ENCODE measurements around the gene ALPK1. TPM values are rescaled to one million over a fixed set of nuclear protein-coding genes. Genes with fewer than 3 reads are reported as not detected.

The ALPK1 gene
- total RNA-seq (2021) = 0.17 and 0.50 TPM in 2 replicates
- long read RNA-seq, partial matches to known transcripts = 1 of 4 reads
- long read RNA-seq, other reads (novel, unspliced or antisense) = 3 of 4 reads

- Histone ChIP-seq H2BK5ac (ENCODE audit: insufficient read length, low read length) (no peak within 1 kb of the TSS), H2BK20ac (ENCODE audit: low read depth, low read length, poor library complexity, severe bottlenecking) (no peak within 1 kb of the TSS), H3K18ac (ENCODE audit: insufficient read length, low read depth, low read length) (no peak within 1 kb of the TSS), H2BK15ac (ENCODE audit: low read depth, low read length) (no peak within 1 kb of the TSS), H2AK5ac (ENCODE audit: insufficient read length, low read length) (no peak within 1 kb of the TSS), H3K23ac (ENCODE audit: insufficient read length, low read depth, low read length) (no peak within 1 kb of the TSS), H2AFZ (ENCODE audit: low read length) (no peak within 1 kb of the TSS), H3K4me1 (ENCODE audit: insufficient read depth, low read length) (no peaks in the 10 kb centered on the region), H3K4ac (ENCODE audit: low read depth, low read length) (no peak within 1 kb of the TSS), H3K79me1 (ENCODE audit: insufficient read depth, low read depth, low read length, poor library complexity, severe bottlenecking) (no peaks in the 10 kb centered on the region), H3K79me2 (ENCODE audit: insufficient read depth, low read length) (no peaks in the 10 kb centered on the region), H2BK120ac (ENCODE audit: low read depth, low read length, poor library complexity, severe bottlenecking) (no peak within 1 kb of the TSS), H3T11ph (ENCODE audit: low read length) (no peak within 1 kb of the TSS), H3K23me2 (ENCODE audit: insufficient read length, low read depth, low read length, poor library complexity, severe bottlenecking) (no peaks in the 10 kb centered on the region), H2BK12ac (ENCODE audit: insufficient read length, low read depth, low read length) (no peak within 1 kb of the TSS), H3K56ac (ENCODE audit: insufficient read length, low read depth, low read length) (no peak within 1 kb of the TSS), H3K27ac (ENCODE audit: insufficient read length, low read depth, low read length) (no peak within 1 kb of the TSS), H3K9ac (ENCODE audit: extremely low read depth, insufficient read length, low read length) (no peak within 1 kb of the TSS), H4K5ac (ENCODE audit: insufficient read length, low read depth, low read length) (no peak within 1 kb of the TSS), H3K14ac (ENCODE audit: insufficient read depth, low read length) (no peak within 1 kb of the TSS), H4K8ac (replicated peaks; ENCODE audit: insufficient read length, low read depth, low read length) (no peak within 1 kb of the TSS), H3K9me3 (ENCODE audit: control insufficient read depth, low read depth, low read length) (no peaks in the 10 kb centered on the region), H4K20me1 (ENCODE audit: control insufficient read depth, insufficient read depth, insufficient read length) (no peaks in the 10 kb centered on the region), H4K91ac (ENCODE audit: insufficient read length, low read depth, low read length) (no peak within 1 kb of the TSS), H3K4me2 (ENCODE audit: insufficient read depth, insufficient read length, low read length) (no peak within 1 kb of the TSS), H3K27me3 (ENCODE audit: insufficient read depth, low read length) (no peaks in the 10 kb centered on the region)
- Mint-ChIP-seq H3K27ac (no peak within 1 kb of the TSS), H3K36me3 (ENCODE audit: insufficient read depth in 1 of 3, low read depth in 3 of 3) (no peaks in the 10 kb centered on the region), H3K27me3 (ENCODE audit: low read depth) (no peaks in the 10 kb centered on the region; the same call in 1 of the 2 replicates), H3K4me3 (no peak within 1 kb of the TSS), H3K9me3 (no peaks in the 10 kb centered on the region), H3K4me1 (no peaks in the 10 kb centered on the region)
- DNase-seq = no peak
- no CpG with 5 or more reads among the region's 4 CpGs for WGBS (ENCODE audit: extremely low coverage, insufficient read length, low lambda C conversion rate)
- TF ChIP-seq, protein P1, sequence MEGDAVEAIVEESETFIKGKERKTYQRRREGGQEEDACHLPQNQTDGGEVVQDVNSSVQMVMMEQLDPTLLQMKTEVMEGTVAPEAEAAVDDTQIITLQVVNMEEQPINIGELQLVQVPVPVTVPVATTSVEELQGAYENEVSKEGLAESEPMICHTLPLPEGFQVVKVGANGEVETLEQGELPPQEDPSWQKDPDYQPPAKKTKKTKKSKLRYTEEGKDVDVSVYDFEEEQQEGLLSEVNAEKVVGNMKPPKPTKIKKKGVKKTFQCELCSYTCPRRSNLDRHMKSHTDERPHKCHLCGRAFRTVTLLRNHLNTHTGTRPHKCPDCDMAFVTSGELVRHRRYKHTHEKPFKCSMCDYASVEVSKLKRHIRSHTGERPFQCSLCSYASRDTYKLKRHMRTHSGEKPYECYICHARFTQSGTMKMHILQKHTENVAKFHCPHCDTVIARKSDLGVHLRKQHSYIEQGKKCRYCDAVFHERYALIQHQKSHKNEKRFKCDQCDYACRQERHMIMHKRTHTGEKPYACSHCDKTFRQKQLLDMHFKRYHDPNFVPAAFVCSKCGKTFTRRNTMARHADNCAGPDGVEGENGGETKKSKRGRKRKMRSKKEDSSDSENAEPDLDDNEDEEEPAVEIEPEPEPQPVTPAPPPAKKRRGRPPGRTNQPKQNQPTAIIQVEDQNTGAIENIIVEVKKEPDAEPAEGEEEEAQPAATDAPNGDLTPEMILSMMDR (conservative IDR thresholded peaks at IDR 0.05) = no peak
These were observed at the start of gene ALPK1 for GRCh38 chr4:112296949-112297880. Gene ALPK1 (plus strand): TSS chr4:112297369.

All from H9 (cell line).